HG02642 (cell line): ENCODE measurements around the gene POLR1E.
"Not testable (repeated sequence)": the region's sequence is repeated elsewhere in the genome, so short reads cannot be mapped to it uniquely, and the experiment has no call there.

Experiments
- ATAC-seq: cut with Tn5 transposase; IDR thresholded peaks from one replicate; pipeline ENCODE4 v1.9.1; 2021; ENCODE audit warnings: mild to moderate bottlenecking; ENCODE audit not compliant: unreplicated experiment, poor library complexity

The POLR1E gene

GRCh38 chr9:37499297-37499696 lies 13.5 kb downstream of the POLR1E start:
- ATAC-seq, result no peak

- no peak for ATAC-seq
Measured at GRCh38 chr9:37501957-37502596, 16.3 kb downstream of the POLR1E start.

GRCh38 chr9:37503736-37504135 lies 18.0 kb downstream of the POLR1E start:
- no peak for ATAC-seq

- no peak for ATAC-seq
Measured at GRCh38 chr9:37504605-37505004, 18.9 kb downstream of the POLR1E start.

GRCh38 chr9:37507566-37508134 lies 21.9 kb downstream of the POLR1E start:
- no peak for ATAC-seq

GRCh38 chr9:37508135-37508833 lies 22.5 kb downstream of the POLR1E start:
- ATAC-seq, result no peak

- ATAC-seq, result no peak
Measured at GRCh38 chr9:37508834-37509206, 23.1 kb downstream of the POLR1E start.

- ATAC-seq, result no peak
Measured at GRCh38 chr9:37509536-37509935, 23.8 kb downstream of the POLR1E start.

- ATAC-seq, result not testable (repeated sequence)
Measured at GRCh38 chr9:37510053-37510452, 24.3 kb downstream of the POLR1E start.

GRCh38 chr9:37511016-37512010 lies 25.6 kb downstream of the POLR1E start:
- ATAC-seq, result no peak

- ATAC-seq, result no peak
Measured at GRCh38 chr9:37512437-37512836, 26.7 kb downstream of the POLR1E start.

GRCh38 chr9:37514415-37514814 lies 28.7 kb downstream of the POLR1E start:
- not testable (repeated sequence) for ATAC-seq

- no peak for ATAC-seq
Measured at GRCh38 chr9:37514999-37515398, 29.3 kb downstream of the POLR1E start.

GRCh38 chr9:37515620-37516258 lies 30.0 kb downstream of the POLR1E start:
- no peak for ATAC-seq

- no peak for ATAC-seq
Measured at GRCh38 chr9:37517923-37518322, 32.2 kb downstream of the POLR1E start.

- ATAC-seq, result no peak
Measured at GRCh38 chr9:37520641-37521040, 34.9 kb downstream of the POLR1E start.

- no peak for ATAC-seq
Measured at GRCh38 chr9:37521111-37521510, 35.4 kb downstream of the POLR1E start.

- no peak for ATAC-seq
Measured at GRCh38 chr9:37522971-37523370, 37.2 kb downstream of the POLR1E start.

GRCh38 chr9:37523916-37524315 lies 38.2 kb downstream of the POLR1E start:
- ATAC-seq, result no peak
